Jurkat, Clone E6-1 (cell line): ENCODE measurements around the gene TSPAN9.

Experiments
- DNase-seq: peaks from one replicate; pipeline ENCODE4 v3.0.0-alpha.2; 2011; ENCODE audit warnings: low read depth, low spot score
- H3K4me3 ChIP-seq: 2 replicates; pipeline ENCODE4 v1.5.1; 2011; ENCODE audit warnings: mild to moderate bottlenecking, low read length, control low read depth, moderate library complexity

Gene TSPAN9

GRCh38 chr12:3291939-3292338 is 214.8 kb downstream of the TSPAN9 start:
- no peak overlapping the region for H3K4me3 ChIP-seq
- no peak for DNase-seq

- H3K4me3 ChIP-seq: no peak overlapping the region
- no peak for DNase-seq
These were observed 215.7 kb downstream of the TSPAN9 start for GRCh38 chr12:3292677-3293412.

DNA sequence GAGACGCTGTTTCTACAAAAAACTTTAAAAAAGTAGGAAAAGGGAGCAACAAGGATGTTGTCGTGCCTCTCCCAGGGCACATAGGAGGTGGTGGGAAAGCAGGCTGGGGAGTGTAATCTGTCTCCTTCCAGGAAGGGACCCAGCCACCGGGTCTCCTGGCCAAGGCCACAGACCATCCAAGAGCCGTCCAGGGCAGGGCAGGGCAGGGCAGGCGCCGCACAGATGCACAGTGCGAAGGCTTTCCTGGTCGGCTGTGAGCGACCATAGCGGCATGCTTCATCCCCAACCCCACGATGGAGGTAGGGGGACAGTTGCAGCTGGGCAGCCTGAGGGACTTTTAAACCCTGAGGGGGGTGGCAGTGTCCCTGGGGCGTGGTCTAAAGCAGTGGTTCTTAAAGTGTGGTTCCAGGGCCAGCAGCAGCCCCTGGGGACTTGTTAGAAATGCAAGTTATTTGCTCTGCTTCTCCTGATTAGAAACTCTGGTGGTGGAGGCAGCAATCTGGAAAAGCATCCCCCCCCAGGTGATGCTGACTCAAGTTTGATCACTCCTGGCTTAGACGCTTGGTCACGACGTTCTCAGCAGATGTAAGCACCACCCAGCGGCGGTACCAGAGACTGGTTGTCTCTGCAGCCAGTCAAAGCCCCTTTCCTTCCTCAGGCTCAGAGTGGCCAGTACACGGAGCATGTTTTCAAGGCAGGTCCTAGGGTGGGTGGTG is 216.4 kb downstream of the TSPAN9 start:
- H3K4me3 ChIP-seq: no peak overlapping the region
- no peak for DNase-seq

DNA sequence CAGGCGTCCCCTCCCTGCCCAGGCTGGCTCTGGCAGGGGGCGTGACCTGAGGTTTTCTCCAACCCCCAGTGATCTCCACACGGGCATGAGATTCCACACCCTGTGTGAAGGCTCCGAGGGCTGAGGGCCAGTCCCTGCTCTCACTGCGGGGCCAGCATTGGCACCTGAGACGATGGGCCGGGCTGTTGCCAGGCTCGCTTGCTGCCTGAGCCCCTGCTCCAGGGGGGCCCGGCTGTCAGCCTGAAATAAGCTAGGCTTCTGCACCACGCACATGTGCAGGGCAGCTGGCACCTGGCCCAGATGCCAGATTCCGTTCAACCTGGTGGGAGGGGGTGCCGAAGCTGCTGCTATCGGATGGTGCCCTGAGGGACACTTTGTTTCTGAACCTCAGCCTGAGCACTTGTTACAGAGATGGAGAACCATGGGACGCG is 217.3 kb downstream of the TSPAN9 start:
- no peak for DNase-seq
- no peak overlapping the region for H3K4me3 ChIP-seq

DNA sequence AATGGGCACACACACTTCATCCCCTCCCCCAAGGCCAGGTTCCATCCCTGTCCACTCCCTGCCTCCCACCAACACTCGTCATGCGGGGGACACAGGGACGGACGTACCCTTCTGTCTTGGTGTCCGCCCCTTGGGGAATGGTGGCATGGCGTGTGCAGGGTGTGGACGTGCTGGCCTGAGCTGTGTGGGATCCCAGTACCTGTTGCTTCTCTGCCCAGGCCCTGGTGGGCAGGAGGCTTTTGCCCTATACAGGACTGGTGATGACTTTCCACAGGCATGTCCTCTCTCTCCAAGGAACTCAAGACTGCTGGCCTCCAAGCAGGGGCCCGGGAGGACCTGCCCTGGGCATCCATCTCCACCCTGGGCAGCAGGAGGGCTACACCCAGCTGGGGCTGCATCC is 218.0 kb downstream of the TSPAN9 start:
- no peak overlapping the region for H3K4me3 ChIP-seq
- DNase-seq: no peak

GRCh38 chr12:3295646-3296408 is 218.6 kb downstream of the TSPAN9 start:
- DNase-seq: no peak
- H3K4me3 ChIP-seq: no peak overlapping the region

DNA sequence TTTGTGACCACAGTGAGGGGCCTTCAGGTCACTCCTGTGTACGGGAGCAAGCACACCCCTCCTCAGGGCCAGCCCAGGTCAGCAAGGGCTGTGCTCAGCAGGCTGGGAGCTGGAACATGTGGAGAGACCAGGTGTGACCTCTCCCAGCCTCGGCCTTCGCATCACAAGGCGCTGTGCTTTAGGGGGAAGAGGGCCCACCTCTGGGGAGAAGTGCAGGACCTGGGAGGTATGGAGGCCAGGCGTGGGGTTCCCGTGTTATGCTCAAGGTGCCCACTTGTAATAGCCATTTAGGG is 219.2 kb downstream of the TSPAN9 start:
- H3K4me3 ChIP-seq: no peak overlapping the region
- DNase-seq: no peak

- DNase-seq: no peak
- no peak overlapping the region for H3K4me3 ChIP-seq
These were observed 221.4 kb downstream of the TSPAN9 start for GRCh38 chr12:3298603-3299002.

DNA sequence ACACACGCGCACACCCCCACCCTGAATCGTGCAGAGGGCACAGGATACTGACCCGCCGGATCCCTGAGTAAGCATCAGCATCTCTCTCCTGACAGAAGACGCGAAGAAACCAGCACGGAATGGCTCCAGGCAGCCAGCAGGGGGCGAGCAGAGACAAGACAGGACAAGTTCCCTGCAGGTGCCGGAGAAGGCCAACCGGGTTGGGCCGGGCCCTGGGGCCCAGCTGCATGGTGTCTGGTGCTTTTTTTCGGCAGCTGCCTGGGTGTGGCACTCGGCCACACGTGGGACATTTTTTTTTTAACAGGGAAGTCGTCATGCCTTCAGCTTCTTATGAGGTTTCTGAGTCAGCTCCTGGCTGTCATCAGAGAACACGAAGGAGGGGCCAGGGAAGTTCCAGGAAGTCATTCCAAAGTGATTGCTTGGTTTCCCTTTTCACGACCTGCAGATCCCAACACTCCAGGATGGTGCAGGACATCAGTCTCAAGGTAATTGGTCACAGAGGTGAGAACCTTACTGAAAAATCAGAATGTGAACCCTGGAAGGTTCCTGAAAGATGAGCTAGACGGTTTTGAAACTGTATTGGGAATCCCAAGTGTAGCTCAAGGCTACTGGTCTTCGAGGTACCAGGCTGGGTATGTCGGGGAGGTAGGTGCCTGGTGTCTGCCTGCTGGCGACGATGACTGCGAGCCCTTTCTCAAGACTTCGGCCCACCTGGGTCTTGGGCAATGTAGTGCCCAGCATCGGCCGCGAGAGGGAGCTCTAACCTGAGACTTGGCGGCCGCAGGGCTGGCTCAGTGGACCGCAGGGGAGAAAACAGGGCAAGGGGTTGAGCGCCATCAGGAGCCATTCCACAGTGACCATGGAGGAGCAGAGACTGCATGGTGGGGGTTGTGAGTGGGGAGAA is 223.0 kb downstream of the TSPAN9 start:
- DNase-seq: peak; percentile 68
- H3K4me3 ChIP-seq: no peak overlapping the region

DNA sequence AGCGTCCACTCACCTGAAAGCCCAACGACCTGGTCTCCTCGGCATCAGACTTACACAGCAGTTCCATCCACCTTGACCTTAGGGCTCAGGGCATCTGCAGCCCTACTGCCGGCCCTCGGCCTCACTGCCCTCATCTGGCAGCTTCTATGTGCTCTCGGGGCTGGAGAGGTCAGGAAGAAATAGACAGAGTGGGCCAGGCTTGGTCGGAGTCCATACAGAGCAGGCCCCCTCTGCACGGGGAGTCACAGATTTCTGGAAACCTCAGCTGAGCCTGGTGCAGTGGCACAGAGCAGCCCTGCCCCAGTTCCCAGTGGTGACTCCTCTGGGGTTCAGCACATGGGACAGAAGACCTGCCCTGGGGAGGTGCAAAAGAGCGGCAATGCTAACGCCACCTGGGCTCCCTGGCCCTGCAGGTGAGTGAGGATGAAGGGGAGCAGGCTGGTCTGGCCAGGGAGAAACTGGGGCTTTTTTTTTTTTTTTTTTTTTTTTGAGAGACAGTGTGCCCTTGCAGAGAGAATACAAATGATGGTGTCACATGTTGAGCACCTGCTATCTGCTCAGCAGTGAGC is 223.7 kb downstream of the TSPAN9 start:
- no peak for DNase-seq

DNA sequence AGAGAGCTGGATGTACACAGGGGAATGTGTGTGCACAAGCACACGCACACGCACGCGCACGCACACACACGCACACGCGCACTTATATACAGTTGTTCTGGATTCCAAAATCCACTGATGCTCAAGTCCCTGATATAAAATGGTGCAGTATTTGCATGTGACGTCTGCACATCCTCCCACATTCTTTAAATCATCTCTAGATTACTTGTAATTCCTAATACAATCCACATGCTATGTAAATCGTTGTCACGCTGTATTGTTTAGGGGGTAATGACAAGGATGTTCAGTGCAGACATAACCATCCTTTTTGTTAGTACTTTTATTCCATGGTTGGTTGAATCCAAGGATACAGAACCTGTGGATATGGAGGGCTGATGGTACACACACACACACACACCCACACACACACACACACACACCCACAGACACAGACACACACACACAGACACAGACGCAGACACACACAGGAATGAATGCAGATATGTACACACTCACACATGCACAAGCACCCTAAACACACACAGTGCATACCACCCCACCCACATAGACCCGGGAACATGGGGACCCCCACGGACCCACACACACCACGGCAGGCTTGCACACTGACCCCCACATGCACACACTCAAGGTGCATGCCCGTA is 225.3 kb downstream of the TSPAN9 start:
- no peak for DNase-seq

More for the DNA sequence above, 223.7 kb downstream of the TSPAN9 start:
- H3K4me3 ChIP-seq: no peak overlapping the region

DNA sequence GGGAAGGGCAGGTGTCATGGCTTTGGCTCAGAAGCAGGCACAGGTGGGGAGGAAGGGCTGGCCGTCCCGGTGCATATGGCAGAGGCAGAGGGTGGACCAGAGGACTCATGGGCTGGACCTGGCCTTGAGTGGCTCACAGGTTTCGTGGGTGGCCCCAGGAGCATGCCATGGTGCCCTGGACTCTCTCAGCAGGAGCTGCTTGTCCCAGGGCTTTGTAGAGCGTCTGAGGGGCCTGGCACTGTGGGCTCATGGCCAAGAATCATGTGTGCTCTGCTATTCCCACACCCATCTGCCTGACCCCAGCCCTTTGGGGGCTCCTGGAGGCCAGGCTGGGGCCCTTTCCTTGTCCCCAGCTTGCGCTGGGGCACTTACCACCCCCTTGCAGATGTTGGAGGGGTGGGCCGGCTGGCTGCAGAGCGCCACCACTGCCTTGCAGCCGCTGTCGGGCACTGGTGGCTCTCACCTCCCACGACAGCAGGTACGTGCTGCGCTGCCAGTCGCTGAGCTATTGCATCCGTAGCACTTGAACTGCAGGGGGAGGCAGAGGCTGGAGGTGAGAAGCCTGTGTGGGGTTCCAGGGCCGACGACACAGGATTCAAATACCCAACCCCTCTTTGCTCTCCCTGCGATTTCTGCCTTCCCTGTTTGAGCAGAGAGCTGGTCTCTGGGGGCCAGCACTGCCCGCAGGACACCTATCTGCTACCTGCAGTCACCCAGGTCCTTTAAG is 226.4 kb downstream of the TSPAN9 start:
- no peak overlapping the region for H3K4me3 ChIP-seq
- no peak for DNase-seq

More for the DNA sequence above, 225.3 kb downstream of the TSPAN9 start:
- no peak overlapping the region for H3K4me3 ChIP-seq

GRCh38 chr12:3304436-3305165 is 227.4 kb downstream of the TSPAN9 start:
- no peak for DNase-seq
- H3K4me3 ChIP-seq: no peak overlapping the region

- no peak for DNase-seq
- no peak overlapping the region for H3K4me3 ChIP-seq
These were observed 228.3 kb downstream of the TSPAN9 start for GRCh38 chr12:3305464-3305863.

- no peak overlapping the region for H3K4me3 ChIP-seq
- DNase-seq: no peak
These were observed 228.9 kb downstream of the TSPAN9 start for GRCh38 chr12:3305904-3306619.

- H3K4me3 ChIP-seq: no peak overlapping the region
- DNase-seq: no peak
These were observed 230.2 kb downstream of the TSPAN9 start for GRCh38 chr12:3307389-3307788.

DNA sequence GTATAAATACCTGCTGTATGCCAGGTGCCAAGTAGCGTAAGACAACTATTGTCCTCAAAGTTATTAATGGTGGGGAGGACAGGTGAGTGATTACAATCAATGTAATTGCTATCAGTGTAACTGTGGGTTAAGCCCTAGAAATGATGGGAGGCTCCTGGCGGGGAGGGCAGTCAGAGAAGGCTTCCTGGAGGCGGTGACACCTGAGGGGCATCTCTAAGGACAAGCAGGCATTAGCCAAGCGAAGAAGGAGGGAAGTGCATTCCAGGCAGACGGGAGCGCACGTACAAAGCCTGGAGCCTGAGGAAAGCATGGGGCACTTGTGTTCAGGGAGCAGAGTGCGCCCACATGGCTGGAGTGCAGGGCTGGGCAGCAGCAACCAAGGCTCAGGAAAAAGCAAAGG is 230.9 kb downstream of the TSPAN9 start:
- DNase-seq: no peak
- no peak overlapping the region for H3K4me3 ChIP-seq
